K562 (cell line): ENCODE data around the gene PLEKHA5. TPM values are rescaled to one million over a fixed set of nuclear protein-coding genes. Genes with fewer than 3 reads are reported as not detected.

Source experiments
- ATAC-seq: fragments of 200-7000 bp; cut with Tn5 transposase; 3 replicates; pipeline ENCODE4 v1.9.1; 2020; ENCODE audit warnings: moderate library complexity
- BruUV-seq: library from RNA; stranded (reverse); fragments of 400-500 nt; replicated peaks from 2 replicates; lab custom pipeline; 2021; lab: Mats Ljungman, UMichigan
- CTCF ChIA-PET: fragments of 300-600 bp; formaldehyde crosslinking; extraction: SDS; loops from one replicate; lab custom pipeline; 2021; ENCODE audit warnings: low intra/inter-chr PET ratio; lab: Yijun Ruan, JAX
- POLR2A ChIA-PET: fragments of 300-600, 350-650 bp; sonication (Branson Sonifier 250); formaldehyde crosslinking; extraction: SDS; loops from one replicate; lab custom pipeline; 2021; ENCODE audit warnings: antibody characterized with exemption, inconsistent platforms; lab: Yijun Ruan, JAX
- DNase-seq, 4 experiments: peaks; one replicate each; pipeline versions ENCODE4 v3.0.0 to v3.0.0-alpha.2; 2011 to 2018; ENCODE audit warnings: low spot score in 3 of 4, mixed read lengths in 3 of 4; ENCODE audit errors: extremely low read depth in 1 of 4
- FAIRE-seq: peaks from 2 replicates; lab custom pipeline; 2011; peaks lifted over from hg19 to GRCh38; lab: Jason Lieb, UNC
- H2AFZ ChIP-seq: 2 replicates; pipeline ENCODE4 v1.6.0; 2011; ENCODE audit warnings: low read depth, low read length, control low read depth, inconsistent platforms
- H3K27ac ChIP-seq: fragments of 200-600 bp; 3 replicates; pipeline ENCODE4 v1.8.0; 2011; ENCODE audit warnings: low read depth, mild to moderate bottlenecking, control low read depth, inconsistent platforms, low read length, moderate library complexity, mixed read lengths; ENCODE audit errors: extremely low read depth
- H3K27me3 ChIP-seq, 2 experiments: fragments of 300-600 bp in 1 of 2; 2 replicates in 1 of 2; 3 replicates in 1 of 2; pipeline versions ENCODE4 v1.6.0 to v1.8.0; 2011; ENCODE audit warnings: inconsistent platforms in 2 of 2, low read length in 2 of 2, mild to moderate bottlenecking in 1 of 2, mixed read lengths in 1 of 2, moderate library complexity in 1 of 2; ENCODE audit not compliant: control insufficient read depth in 2 of 2, insufficient read depth in 2 of 2
- H3K36me3 ChIP-seq: fragments of 300-600 bp; 3 replicates; pipeline ENCODE4 v1.8.0; 2011; ENCODE audit warnings: mild to moderate bottlenecking, low read length, inconsistent platforms; ENCODE audit not compliant: control insufficient read depth, insufficient read depth
- H3K4me1 ChIP-seq, 2 experiments: fragments of 200-600 bp in 1 of 2; replicated peaks in 1 of 2; 2 replicates in 1 of 2; 3 replicates in 1 of 2; pipeline versions ENCODE4 v1.5.1 to v1.8.0; 2011; ENCODE audit warnings: inconsistent platforms in 2 of 2, low read length in 2 of 2, mild to moderate bottlenecking in 1 of 2, mixed read lengths in 1 of 2, moderate library complexity in 1 of 2; ENCODE audit not compliant: control insufficient read depth in 2 of 2, insufficient read depth in 2 of 2
- H3K4me2 ChIP-seq: 2 replicates; pipeline ENCODE4 v1.6.1; 2011; ENCODE audit warnings: low read length, control low read depth, inconsistent platforms, mixed read lengths; ENCODE audit not compliant: insufficient read depth
- H3K4me3 ChIP-seq: fragments of 200-600 bp; sonication (generic), shearing (Covaris generic); 2 replicates; pipeline ENCODE4 v1.5.1; 2016; ENCODE audit warnings: control low read depth, inconsistent platforms
- H3K79me2 ChIP-seq: fragments of 200-600 bp; 3 replicates; pipeline ENCODE4 v1.8.0; 2011; ENCODE audit warnings: low read length, inconsistent platforms; ENCODE audit not compliant: control insufficient read depth, insufficient read depth
- H3K9ac ChIP-seq, 2 experiments: 2 replicates each; pipeline versions ENCODE4 v1.6.0 to v1.6.1; 2011; ENCODE audit warnings: low read depth in 2 of 2, low read length in 2 of 2, control low read depth in 1 of 2, inconsistent platforms in 1 of 2, mild to moderate bottlenecking in 1 of 2, mixed read lengths in 1 of 2; ENCODE audit not compliant: insufficient read depth in 1 of 2
- H3K9me1 ChIP-seq: one replicate; pipeline ENCODE4 v1.6.0; 2011; ENCODE audit warnings: inconsistent platforms, mild to moderate bottlenecking, low read length, moderate library complexity; ENCODE audit not compliant: control insufficient read depth, insufficient read depth
- H3K9me3 ChIP-seq: replicated peaks from 2 replicates; pipeline ENCODE4 v1.5.1; 2011; ENCODE audit warnings: low read depth, low read length, inconsistent platforms; ENCODE audit not compliant: control insufficient read depth, insufficient read depth
- H4K20me1 ChIP-seq: replicated peaks from 2 replicates; pipeline ENCODE4 v1.6.1; 2011; ENCODE audit warnings: low read length, inconsistent platforms, mixed read lengths; ENCODE audit not compliant: control insufficient read depth, insufficient read depth
- CEBPG ChIP-seq, 3 experiments: fragments of 200-800 bp in 1 of 3; sonication (Bioruptor generic) in 1 of 3; sonication (generic) in 1 of 3; formaldehyde crosslinking in 1 of 3; IDR thresholded peaks in 2 of 3; conservative IDR thresholded peaks in 1 of 3; 2 replicates each; pipeline versions ENCODE4 v1.6.1 to v1.8.0; 2016 to 2022; ENCODE audit warnings: missing compliant biosample characterization in 2 of 3, missing genetic modification characterization in 2 of 3, mild to moderate bottlenecking in 1 of 3, missing genetic modification reagents in 1 of 3
- ILF3 ChIP-seq: fragments of 450-650 bp; IDR thresholded peaks from 2 replicates; pipeline ENCODE4 v1.6.1; 2018; ENCODE audit warnings: antibody characterized with exemption, mild to moderate bottlenecking, moderate library complexity, borderline replicate concordance
- MTA1 ChIP-seq: fragments of 450-650 bp; IDR thresholded peaks from 2 replicates; pipeline ENCODE4 v1.6.1; 2017; ENCODE audit warnings: borderline replicate concordance
- POLR3A ChIP-seq: IDR thresholded peaks from 2 replicates; pipeline ENCODE4 v1.6.1; 2011; ENCODE audit warnings: borderline replicate concordance, mild to moderate bottlenecking, moderate library complexity; ENCODE audit not compliant: insufficient read length, insufficient read depth; ENCODE audit errors: extremely low read depth
- THRAP3 ChIP-seq: fragments of 450-650 bp; IDR thresholded peaks from 2 replicates; pipeline ENCODE4 v1.6.1; 2016; ENCODE audit warnings: mild to moderate bottlenecking, inconsistent platforms, borderline replicate concordance
- WGBS: fragments of 100-300 bp; shearing (Covaris generic); methylation state at CpG from one replicate; pipeline ENCODE4 v1.1.6; 2016; ENCODE audit warnings: low coverage, mixed read lengths; ENCODE audit not compliant: insufficient coverage; ENCODE audit errors: missing lambda C conversion rate; 5-methylcytosine and 5-hydroxymethylcytosine counted together
- in situ Hi-C: fragments of 300-500 bp; cut with MboI; formaldehyde crosslinking; loops from 4 replicates; pipeline ENCODE4 v1.15.0; 2018; ENCODE audit warnings: inconsistent platforms, mixed read lengths
- intact Hi-C: fragments of 100-400 bp; cut with micrococcal nuclease; formaldehyde crosslinking; loops from 2 replicates; pipeline ENCODE4 v1.14.2; 2022
- polyA plus RNA-seq, 8 experiments: library from polyadenylated mRNA; depleted of rRNA in 4 of 8; stranded (reverse) in 5 of 8; unstranded in 3 of 8; fragments of >200 nt; fragmentation: Nextera tagmentation in 2 of 8; fragmentation: Illumina TruSeq in 1 of 8; extraction: Ambion mirVana in 2 of 8; extraction: Trizol in 1 of 8; gene quantifications; 2 replicates each; pipeline versions ENCODE4 v1.2.1 to v1.2.3, GENCODE V29; 2011 to 2014; ENCODE audit warnings: inconsistent platforms in 1 of 8, missing spikeins in 1 of 8
- total RNA-seq, 7 experiments: library from RNA; depleted of rRNA in 6 of 7; stranded (reverse); fragments of >200 nt in 6 of 7; fragmentation: Illumina TruSeq in 2 of 7; extraction: Trizol in 2 of 7; gene quantifications; 2 replicates each; pipeline versions ENCODE4 v1.2.1 to v1.2.3, GENCODE V29; 2011 to 2021; ENCODE audit warnings: low replicate concordance in 1 of 7
- TF ChIP-seq, protein P1 (sequence below): fragments of 250-450 bp; sonication (Bioruptor Pico); IDR thresholded peaks from 2 replicates; pipeline ENCODE4 v1.9.0; 2021; ENCODE audit warnings: mild to moderate bottlenecking, inconsistent platforms
- TF ChIP-seq, protein P2 (sequence below), 2 experiments: fragments of 250-450 bp in 1 of 2; fragments of 450-650 bp in 1 of 2; sonication (Bioruptor Pico) in 1 of 2; IDR thresholded peaks; 2 replicates each; pipeline versions ENCODE4 v1.6.1 to v1.8.0; 2016 to 2021; ENCODE audit warnings: mild to moderate bottlenecking in 2 of 2, moderate library complexity in 2 of 2, missing compliant biosample characterization in 1 of 2, missing genetic modification characterization in 1 of 2
- TF ChIP-seq, protein P3 (sequence below): sonication (generic); formaldehyde crosslinking; IDR thresholded peaks from 2 replicates; pipeline ENCODE4 v1.8.1; 2023; ENCODE audit warnings: mild to moderate bottlenecking, missing genetic modification reagents
- TF ChIP-seq, protein P4 (sequence below): fragments of 450-650 bp; IDR thresholded peaks from 2 replicates; pipeline ENCODE4 v1.6.1; 2018; ENCODE audit not compliant: partially characterized antibody

Gene PLEKHA5
- total and polyA plus RNA-seq, 9 of the 15 experiments (the other 6 are each of a cell fraction or from before 2014, with no cell fraction given): 7.2 to 26.2 (median 17.4) TPM

DNA sequence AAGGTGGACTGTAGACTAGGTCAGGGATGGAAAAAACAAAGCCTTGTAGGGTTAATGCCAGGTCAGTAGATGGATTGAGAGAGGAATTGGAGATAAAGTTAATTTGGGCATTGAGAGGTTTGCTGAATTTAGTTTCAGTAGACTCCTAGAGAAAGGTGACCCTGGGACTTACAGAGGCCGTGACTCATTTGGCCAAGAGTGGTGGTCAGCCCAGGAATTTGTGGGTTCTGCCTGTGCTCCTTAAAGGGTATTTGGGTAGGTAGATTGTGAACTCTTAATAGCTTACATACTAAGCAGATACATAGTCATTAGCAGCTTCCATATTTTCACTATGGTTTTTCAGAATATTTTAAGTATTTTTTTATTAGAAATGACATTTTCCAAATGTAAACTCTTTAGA, 21.8 kb downstream of the PLEKHA5 start:
- in situ Hi-C loops: no loop called here
- Histone ChIP-seq H3K27me3 (no peaks in the 10 kb centered on the region), H2AFZ (no peak overlapping the region), H3K9me1 (no peaks in the 10 kb centered on the region), H3K9me3 (no peaks in the 10 kb centered on the region), H3K9ac (no peak overlapping the region), H3K4me1 (no peaks in the 10 kb centered on the region; a peak in 1 of 5 replicates), H3K79me2 (peaks cover 32% of the 10 kb centered on the region), H3K4me3 (no peak overlapping the region), H3K27ac (no peak overlapping the region), H3K4me2 (no peak overlapping the region), H3K36me3 (peaks cover 16% of the 10 kb centered on the region), H4K20me1 (no peaks in the 10 kb centered on the region)
- POLR2A ChIA-PET: no interaction called here
- no peak for ATAC-seq
- intact Hi-C loops: no loop called here
- TF ChIP-seq, protein P1, sequence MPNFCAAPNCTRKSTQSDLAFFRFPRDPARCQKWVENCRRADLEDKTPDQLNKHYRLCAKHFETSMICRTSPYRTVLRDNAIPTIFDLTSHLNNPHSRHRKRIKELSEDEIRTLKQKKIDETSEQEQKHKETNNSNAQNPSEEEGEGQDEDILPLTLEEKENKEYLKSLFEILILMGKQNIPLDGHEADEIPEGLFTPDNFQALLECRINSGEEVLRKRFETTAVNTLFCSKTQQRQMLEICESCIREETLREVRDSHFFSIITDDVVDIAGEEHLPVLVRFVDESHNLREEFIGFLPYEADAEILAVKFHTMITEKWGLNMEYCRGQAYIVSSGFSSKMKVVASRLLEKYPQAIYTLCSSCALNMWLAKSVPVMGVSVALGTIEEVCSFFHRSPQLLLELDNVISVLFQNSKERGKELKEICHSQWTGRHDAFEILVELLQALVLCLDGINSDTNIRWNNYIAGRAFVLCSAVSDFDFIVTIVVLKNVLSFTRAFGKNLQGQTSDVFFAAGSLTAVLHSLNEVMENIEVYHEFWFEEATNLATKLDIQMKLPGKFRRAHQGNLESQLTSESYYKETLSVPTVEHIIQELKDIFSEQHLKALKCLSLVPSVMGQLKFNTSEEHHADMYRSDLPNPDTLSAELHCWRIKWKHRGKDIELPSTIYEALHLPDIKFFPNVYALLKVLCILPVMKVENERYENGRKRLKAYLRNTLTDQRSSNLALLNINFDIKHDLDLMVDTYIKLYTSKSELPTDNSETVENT (CRISPR knock-in tag): no peak
- TF ChIP-seq ILF3 (no peak), MTA1 (no peak), CEBPG (CRISPR knock-in tag; IDR thresholded peaks at IDR 0.05) (no peak), CEBPG (tag; conservative IDR thresholded peaks at IDR 0.05 in 1 of 2, IDR thresholded peaks at IDR 0.05 in 1 of 2) (no peak), POLR3A (no peak), THRAP3 (no peak)
- TF ChIP-seq, protein P2, sequence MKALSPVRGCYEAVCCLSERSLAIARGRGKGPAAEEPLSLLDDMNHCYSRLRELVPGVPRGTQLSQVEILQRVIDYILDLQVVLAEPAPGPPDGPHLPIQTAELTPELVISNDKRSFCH (CRISPR knock-in tag; IDR thresholded peaks at IDR 0.05): no peak
- TF ChIP-seq, protein P2 (tag; IDR thresholded peaks at IDR 0.05): no peak
- TF ChIP-seq, protein P3, sequence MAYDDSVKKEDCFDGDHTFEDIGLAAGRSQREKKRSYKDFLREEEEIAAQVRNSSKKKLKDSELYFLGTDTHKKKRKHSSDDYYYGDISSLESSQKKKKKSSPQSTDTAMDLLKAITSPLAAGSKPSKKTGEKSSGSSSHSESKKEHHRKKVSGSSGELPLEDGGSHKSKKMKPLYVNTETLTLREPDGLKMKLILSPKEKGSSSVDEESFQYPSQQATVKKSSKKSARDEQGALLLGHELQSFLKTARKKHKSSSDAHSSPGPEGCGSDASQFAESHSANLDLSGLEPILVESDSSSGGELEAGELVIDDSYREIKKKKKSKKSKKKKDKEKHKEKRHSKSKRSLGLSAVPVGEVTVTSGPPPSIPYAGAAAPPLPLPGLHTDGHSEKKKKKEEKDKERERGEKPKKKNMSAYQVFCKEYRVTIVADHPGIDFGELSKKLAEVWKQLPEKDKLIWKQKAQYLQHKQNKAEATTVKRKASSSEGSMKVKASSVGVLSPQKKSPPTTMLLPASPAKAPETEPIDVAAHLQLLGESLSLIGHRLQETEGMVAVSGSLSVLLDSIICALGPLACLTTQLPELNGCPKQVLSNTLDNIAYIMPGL: no peak
- TF ChIP-seq, protein P4, sequence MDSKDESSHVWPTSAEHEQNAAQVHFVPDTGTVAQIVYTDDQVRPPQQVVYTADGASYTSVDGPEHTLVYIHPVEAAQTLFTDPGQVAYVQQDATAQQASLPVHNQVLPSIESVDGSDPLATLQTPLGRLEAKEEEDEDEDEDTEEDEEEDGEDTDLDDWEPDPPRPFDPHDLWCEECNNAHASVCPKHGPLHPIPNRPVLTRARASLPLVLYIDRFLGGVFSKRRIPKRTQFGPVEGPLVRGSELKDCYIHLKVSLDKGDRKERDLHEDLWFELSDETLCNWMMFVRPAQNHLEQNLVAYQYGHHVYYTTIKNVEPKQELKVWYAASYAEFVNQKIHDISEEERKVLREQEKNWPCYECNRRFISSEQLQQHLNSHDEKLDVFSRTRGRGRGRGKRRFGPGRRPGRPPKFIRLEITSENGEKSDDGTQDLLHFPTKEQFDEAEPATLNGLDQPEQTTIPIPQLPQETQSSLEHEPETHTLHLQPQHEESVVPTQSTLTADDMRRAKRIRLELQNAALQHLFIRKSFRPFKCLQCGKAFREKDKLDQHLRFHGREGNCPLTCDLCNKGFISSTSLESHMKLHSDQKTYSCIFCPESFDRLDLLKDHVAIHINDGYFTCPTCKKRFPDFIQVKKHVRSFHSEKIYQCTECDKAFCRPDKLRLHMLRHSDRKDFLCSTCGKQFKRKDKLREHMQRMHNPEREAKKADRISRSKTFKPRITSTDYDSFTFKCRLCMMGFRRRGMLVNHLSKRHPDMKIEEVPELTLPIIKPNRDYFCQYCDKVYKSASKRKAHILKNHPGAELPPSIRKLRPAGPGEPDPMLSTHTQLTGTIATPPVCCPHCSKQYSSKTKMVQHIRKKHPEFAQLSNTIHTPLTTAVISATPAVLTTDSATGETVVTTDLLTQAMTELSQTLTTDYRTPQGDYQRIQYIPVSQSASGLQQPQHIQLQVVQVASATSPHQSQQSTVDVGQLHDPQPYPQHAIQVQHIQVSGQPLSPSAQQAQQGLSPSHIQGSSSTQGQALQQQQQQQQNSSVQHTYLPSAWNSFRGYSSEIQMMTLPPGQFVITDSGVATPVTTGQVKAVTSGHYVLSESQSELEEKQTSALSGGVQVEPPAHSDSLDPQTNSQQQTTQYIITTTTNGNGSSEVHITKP: no peak
- no TSS peak for BruUV-seq
- 100% methylated on average over 1 of the region's 1 CpG for WGBS
- no peak for DNase-seq
- CTCF ChIA-PET: no interaction called here
- no peak for FAIRE-seq
